ENCODE data around the gene OR56A5.

The OR56A5 gene

DNA sequence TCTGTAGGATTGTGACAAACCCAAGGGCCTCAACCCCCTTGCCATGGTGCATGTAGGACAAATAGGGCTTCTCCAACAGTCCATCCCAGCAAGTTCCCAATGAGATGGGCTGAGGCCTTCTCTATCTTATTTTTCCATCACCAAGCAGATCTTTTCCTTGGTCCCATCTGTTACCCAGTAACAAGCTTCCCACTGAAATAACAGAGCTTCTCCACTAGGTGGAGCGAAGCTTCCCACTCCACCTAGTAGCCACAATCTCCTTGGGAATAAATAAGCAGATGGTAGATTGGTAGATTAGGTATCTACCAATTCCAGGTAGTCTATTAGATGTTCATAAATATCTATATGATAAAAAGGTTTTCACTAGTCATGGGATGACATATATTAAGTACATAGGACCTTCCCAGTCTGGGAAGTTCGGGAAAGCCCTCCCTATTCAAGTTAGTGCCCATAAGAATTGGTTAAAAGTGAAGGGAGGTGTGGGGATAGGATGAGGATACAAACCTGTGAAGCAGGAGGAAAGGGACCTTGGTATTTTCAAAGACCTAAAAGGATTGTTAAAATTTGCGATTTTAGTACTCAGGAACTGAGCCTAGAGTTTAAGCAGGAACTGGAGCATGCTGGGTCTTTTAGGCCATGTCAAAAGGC is 24.4 kb upstream of the OR56A5 start:
- TF ChIP-seq, protein P1, sequence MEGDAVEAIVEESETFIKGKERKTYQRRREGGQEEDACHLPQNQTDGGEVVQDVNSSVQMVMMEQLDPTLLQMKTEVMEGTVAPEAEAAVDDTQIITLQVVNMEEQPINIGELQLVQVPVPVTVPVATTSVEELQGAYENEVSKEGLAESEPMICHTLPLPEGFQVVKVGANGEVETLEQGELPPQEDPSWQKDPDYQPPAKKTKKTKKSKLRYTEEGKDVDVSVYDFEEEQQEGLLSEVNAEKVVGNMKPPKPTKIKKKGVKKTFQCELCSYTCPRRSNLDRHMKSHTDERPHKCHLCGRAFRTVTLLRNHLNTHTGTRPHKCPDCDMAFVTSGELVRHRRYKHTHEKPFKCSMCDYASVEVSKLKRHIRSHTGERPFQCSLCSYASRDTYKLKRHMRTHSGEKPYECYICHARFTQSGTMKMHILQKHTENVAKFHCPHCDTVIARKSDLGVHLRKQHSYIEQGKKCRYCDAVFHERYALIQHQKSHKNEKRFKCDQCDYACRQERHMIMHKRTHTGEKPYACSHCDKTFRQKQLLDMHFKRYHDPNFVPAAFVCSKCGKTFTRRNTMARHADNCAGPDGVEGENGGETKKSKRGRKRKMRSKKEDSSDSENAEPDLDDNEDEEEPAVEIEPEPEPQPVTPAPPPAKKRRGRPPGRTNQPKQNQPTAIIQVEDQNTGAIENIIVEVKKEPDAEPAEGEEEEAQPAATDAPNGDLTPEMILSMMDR (conservative IDR thresholded peaks at IDR 0.05): peak; percentile 82
- H3K27ac ChIP-seq: no peak overlapping the region

DNA sequence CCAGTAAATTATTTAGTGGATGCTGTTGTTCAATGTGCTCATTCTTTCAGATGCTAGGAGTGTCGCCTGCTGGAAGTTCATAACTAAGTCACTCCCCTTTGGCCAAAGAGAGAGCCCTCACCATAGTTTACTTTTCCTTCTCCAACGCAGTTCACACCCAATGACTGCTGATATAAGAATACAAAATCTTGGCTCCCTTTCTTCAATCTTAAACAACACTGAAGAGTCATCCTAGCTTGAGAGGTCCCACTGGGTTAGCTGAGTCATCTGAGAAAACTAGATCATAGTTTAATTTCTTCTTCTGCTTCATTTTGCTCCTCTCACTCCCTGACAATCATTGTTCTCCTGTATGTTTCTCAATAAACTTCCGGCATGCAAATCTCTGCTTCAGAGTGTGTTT is 23.9 kb upstream of the OR56A5 start:
- no peak overlapping the region for H3K27ac ChIP-seq
- TF ChIP-seq, protein P1 (conservative IDR thresholded peaks at IDR 0.05): no peak

DNA sequence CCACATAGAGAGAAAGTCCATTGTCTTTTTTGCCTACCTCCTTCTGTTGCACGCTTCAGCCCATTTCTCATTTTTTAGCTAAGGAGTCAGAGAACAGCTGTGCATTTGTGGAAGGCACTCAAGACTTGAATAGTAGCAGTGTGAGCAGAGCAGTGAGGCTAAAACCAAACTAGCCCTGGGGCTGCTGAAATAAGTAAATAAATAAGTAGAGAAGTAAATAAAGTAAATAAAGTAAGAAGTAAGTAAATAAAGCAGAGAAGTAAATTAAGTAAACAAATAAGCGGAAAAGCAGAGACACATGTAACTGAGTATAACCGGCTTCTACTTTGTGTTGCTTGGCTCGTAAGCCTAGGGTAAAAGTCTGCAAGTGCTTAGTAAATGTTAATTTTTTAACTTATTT is 20.9 kb upstream of the OR56A5 start:
- H3K27ac ChIP-seq: no peak overlapping the region
- TF ChIP-seq, protein P1 (conservative IDR thresholded peaks at IDR 0.05): no peak

DNA sequence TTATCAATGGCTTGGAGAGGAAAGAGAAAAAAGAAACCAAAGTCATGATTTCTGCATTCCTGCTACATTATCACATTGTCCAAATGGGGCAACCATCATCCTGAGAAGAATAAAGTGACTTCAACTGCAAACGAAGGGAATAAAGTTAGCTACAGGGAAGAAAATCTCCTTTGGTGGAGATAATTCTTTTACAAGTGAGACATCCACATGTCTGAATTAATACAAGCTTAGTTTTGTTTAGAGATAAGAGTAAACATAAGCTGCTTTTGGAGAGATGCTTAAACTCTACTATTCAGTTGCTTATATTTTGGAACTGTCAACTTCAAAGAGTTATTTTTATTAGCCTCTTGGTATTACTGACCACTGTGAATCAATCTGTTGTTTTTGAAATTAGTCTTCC is 18.6 kb upstream of the OR56A5 start, which contains the start of gene OR52L1:
TSS of gene OR52L1 (minus strand) at position 101 of the 400 bp plus-strand sequence. CDS start at position 46, 55 bp downstream.
- TF ChIP-seq, protein P1 (conservative IDR thresholded peaks at IDR 0.05): no peak

DNA sequence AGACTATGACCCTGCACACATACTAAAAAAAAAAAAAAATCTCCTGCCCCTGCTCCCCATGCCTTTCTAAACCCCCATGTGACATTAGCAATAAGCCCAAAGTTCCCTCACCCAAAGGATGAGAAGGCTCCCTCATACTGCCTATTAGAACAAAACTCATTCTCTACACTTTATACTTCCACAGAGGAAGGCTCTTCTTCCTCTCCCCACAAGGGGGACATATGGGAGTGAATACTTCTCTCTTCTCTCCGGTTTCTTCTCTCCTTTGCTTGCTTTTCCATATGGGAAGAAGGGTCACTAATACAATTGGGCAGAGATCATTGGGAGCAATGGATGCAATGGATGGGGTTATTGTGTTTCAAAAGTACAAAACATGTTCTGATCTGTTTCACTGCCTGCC is 15.1 kb upstream of the OR56A5 start:
- no peak overlapping the region for H3K27ac ChIP-seq
- TF ChIP-seq, protein P1 (conservative IDR thresholded peaks at IDR 0.05): no peak

More for the DNA sequence above, 18.6 kb upstream of the OR56A5 start, which contains the start of gene OR52L1:
- H3K27ac ChIP-seq: no peak within 1 kb of the TSS

DNA sequence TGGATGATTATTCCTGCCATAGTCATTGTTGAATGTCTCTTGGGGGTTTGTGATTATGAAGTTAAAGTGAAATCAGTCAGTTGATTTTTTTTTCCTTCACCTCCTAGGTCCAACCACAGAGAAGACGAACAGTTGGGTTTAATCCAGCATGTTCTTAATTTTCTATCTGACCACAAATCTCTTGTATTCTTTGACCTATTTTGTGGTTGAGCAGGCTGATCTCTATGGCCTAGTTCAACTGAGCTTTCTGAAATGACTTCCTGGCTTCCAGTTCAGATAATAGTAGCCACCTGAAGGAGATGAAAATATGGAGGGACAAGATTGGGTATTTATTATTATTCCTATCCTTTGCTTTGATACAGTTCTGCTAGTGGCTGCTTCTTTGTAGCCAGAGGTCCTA is 5.2 kb upstream of the OR56A5 start:
- TF ChIP-seq, protein P1 (conservative IDR thresholded peaks at IDR 0.05): no peak
- H3K27ac ChIP-seq: no peak overlapping the region

DNA sequence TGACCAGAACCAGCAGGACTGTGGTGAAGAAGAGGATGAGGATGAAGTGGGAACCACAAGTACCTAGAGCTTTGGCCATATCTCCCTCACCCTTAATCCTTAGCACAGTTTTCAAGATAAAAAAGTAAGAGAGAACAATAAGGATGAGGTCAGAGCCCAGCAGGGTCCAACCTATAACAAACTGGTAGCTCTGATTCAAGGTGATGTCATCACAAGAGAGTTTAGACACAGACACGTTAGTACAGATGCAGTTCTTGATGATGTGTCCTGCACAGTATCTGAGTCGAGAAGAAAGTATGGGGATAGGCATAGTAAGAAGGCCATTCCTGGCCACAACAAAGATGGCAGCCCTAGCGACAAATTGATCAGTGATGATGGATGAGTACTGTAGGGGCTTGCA is 586 bp downstream of the OR56A5 start:
- no peak overlapping the region for H3K27ac ChIP-seq
- TF ChIP-seq, protein P1 (conservative IDR thresholded peaks at IDR 0.05): no peak

Measured in VCaP (cell line).